ENCODE measurements around the gene SLC44A5. TPM values are rescaled to one million over a fixed set of nuclear protein-coding genes. Genes with fewer than 3 reads are reported as not detected.
A peak's percentile ranks its signal among the peaks of the same experiment; 100 is the strongest.
"Not testable (repeated sequence)": the region's sequence is repeated elsewhere in the genome, so short reads cannot be mapped to it uniquely, and the experiment has no call there.

Gene SLC44A5
- polyA plus RNA-seq, 1 donor: 0.54 TPM

GRCh38 chr1:75354267-75354666 lies 256.6 kb downstream of the SLC44A5 start:
- not testable (repeated sequence) for DNase-seq

DNA sequence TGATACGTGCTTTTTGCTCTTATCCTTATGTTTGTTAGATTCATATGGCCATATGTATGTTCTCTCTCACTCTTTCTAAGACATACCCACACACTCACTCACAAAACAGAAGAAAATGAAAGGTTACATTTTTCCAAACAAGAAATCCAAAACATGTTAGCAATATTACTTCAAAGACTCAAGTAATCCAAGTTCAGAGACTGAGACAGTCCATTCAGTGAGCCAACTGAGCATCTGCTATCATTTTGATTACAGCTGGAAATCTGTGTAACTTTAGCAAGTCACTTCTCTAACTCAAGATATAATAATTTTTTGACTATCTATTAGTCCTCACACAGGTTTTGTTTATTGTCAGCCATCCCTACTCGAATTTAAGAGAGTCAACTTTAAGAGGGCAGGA lies 257.9 kb downstream of the SLC44A5 start:
- DNase-seq: no peak

DNA sequence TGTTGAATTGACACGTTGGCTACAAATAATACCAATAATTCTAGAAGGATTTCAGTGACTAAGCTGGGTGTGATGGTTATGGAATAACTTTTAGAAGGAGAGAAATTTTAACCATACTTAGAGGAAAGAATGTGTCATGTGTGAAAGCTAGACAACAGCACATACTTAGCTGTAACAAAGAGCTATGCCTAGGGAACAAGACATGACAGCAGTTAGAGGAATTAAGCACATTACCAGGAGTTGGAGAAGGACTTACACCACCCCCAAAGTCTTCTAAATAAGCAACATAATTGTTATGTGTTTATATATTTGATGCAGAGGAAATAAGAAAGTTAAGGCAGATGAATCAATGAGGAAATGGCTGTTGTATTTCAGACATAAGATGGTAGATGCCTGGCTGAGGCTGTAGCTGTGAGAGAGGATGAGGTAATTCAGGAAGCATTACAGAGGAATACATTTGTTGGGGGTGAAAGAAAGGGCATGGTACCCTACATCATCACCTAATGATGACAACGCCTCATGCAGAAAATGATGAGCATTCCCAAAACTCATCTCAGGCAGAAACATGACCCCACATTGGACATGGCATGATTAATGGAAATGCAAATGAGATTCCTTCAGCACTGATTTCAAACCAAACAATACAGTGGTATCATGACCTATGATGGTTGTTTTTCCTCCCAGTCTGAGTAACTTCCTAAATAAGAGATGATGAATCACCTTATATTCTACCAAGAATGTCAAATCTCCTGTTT lies 265.2 kb downstream of the SLC44A5 start:
- no peak for DNase-seq

DNA sequence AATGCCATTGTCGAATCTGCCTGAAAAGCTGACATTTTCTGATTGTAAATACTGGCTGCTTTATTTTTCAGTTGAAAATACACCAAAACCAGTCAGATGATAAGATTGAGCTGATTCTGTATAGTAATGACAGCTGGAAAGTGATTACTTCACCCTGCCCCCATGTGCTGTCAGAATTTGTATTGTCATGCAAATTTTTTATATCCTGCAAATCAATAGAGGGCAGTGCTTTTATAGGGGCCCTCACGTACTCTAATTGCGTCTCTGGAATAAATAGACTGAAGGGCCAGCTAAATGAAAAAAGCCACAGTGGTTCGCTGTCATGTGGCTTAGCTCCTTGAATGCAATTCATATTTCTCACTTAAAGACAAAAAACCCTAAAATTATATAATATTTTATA lies 268.1 kb downstream of the SLC44A5 start:
- no peak for DNase-seq

GRCh38 chr1:75341537-75341936 lies 269.4 kb downstream of the SLC44A5 start:
- DNase-seq: no peak

- no peak for DNase-seq
These were observed 272.1 kb downstream of the SLC44A5 start for GRCh38 chr1:75338616-75339483.

GRCh38 chr1:75334876-75335389 lies 276.0 kb downstream of the SLC44A5 start:
- no peak for DNase-seq

GRCh38 chr1:75330624-75331023 lies 280.3 kb downstream of the SLC44A5 start:
- DNase-seq: no peak

- no peak for DNase-seq
These were observed 282.2 kb downstream of the SLC44A5 start for GRCh38 chr1:75328691-75329090.

- DNase-seq: no peak
These were observed 283.5 kb downstream of the SLC44A5 start for GRCh38 chr1:75327395-75327794.

DNA sequence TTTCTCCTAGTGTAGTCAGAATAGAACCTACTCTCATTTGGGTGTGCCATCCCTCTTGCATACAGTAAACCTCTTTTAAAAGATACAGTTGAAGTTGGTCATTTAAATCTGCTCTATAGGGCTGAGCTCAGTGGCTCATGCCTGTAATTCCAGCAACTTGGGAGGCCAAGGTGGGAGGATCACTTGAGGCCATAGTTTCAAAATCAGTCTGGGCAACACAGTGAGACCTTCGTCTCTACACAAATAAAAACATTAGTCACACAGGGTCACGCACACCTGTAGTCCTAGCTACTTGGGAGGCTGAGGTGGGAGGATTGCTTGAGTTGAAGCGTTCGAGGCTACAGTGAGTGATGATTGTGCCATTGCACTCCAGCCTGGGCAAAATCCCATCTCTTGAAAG lies 292.9 kb downstream of the SLC44A5 start:
- DNase-seq: no peak

GRCh38 chr1:75316230-75316629 lies 294.7 kb downstream of the SLC44A5 start:
- no peak for DNase-seq

DNA sequence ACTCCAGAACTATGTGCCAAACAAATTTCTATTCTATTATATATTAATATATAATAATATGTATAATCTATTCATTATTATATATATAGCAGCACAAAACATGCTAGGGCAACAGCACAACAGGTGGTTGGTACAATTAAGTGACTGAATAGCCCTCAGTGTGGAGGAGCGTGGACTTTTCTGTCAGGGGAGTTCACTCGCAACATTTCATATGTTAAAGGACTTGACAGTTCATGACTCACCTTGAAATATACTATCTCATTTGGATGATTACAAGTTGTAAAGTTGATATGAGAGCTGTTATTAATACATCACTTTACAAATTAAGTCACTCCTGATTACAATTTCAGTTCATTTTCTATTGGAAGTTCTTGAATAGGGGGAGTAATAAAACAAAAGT lies 298.3 kb downstream of the SLC44A5 start:
- DNase-seq: no peak

DNA sequence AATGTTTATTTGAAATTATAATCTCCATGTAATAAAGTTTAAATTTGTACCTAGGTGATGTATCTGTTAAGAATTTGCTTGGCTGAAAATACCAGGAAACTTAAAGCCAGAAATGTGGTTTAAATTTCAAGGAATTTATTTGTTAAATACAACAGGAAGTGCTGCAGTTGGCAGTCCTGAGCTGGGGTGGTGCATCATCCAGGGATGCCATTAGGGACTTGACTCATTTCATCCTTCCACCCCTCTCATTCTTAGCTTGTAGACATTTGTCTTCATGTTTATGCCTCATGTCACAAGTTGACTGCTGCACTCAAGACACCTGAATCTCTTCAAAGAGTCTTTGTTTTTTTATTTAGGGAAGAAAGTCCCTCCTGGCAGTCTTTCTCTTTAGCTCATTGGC lies 300.8 kb downstream of the SLC44A5 start:
- DNase-seq: no peak

DNA sequence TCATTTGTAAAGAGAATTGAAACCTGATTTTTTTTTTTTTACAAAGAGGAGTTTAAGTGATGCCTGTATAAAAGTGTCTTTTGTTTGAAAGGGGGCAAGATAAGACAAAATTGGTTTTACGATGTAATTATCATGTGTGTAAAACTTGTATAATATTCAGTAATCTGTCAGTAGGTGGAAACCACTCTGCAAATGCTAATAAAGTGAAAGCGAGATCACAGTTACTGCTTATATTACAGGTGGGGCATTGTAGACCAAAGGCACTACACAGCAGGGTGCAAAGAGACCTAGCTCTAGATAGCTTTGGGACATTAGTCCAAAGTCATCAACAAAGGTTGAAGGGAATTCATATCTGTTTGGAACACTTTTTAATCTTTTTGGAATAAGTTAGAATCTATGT lies 302.5 kb downstream of the SLC44A5 start:
- DNase-seq: no peak

DNA sequence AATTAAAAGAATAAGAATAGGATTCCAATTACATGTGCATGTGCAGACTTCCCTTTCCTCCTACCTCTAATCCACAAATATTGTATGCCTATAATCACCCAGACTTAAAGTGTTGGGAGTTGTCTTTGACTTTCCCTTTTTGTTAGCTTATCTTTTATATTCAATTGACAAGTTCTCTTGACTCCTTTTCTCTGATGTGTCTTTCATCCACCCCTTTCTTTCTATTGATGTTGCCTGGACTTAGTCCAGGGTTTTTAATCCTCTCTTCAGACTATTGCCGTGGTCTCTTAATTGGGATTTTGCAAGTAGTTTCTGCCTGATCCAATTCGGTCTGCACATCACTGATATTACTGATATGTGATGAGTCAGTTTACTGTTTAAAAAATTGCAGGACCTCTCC lies 305.9 kb downstream of the SLC44A5 start:
- no peak for DNase-seq

GRCh38 chr1:75293270-75293669 lies 317.6 kb downstream of the SLC44A5 start:
- no peak for DNase-seq

DNA sequence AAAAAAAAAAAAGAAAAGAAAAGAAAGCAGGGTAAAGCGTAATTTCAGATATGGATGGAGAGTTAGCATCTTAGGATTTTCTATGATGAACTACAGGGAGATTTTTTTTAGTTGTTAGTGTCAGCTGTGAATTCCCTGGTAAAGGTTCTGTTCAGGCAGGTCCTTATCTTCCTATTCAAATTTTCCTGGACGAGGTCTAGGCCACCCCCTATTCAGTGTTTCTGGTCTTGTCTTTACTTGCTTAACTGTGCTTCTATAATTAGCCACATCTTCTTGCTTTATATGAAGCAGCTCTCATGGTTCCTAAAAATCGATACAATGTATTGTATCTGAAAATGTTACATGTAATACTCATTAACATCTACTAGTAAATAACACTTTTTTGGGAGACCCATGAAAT lies 318.9 kb downstream of the SLC44A5 start:
- DNase-seq: no peak

DNA sequence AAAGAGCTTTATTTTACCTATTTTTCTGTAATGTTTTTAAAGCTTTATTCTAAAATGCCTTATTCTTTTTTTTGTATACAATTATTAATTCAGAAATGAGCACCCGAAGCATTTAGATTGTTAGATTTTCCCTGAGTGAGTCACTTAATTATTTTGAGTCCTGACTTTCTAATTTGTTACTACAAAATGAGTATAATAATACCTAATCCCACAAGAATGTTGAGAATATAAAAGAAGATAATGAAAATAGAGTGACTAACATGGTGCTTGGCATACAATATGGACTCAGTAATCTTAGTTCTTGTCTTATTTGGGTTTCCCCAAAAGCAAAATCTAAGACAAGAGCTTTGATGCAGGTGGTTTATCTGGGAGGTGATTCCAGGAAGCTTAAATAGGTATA lies 334.5 kb downstream of the SLC44A5 start:
- no peak for DNase-seq

DNA sequence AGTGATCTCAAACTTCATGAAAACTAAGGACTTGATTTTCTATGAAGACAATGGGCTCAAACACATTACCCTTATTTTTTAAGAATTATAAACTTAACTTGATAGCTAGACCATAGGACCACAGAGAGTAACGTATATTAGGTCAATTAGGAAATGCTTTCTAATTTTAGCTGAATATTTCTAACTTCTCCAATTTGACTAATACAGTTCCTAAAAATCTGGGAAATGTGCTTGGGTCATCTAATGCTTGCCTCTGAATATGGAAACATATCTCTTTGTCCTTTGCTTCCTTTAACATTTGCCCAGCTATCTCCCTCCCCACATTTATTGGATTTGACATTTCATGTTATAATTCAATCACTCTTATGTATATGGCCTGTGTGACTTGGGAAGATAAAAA lies 335.3 kb downstream of the SLC44A5 start:
- no peak for DNase-seq

DNA sequence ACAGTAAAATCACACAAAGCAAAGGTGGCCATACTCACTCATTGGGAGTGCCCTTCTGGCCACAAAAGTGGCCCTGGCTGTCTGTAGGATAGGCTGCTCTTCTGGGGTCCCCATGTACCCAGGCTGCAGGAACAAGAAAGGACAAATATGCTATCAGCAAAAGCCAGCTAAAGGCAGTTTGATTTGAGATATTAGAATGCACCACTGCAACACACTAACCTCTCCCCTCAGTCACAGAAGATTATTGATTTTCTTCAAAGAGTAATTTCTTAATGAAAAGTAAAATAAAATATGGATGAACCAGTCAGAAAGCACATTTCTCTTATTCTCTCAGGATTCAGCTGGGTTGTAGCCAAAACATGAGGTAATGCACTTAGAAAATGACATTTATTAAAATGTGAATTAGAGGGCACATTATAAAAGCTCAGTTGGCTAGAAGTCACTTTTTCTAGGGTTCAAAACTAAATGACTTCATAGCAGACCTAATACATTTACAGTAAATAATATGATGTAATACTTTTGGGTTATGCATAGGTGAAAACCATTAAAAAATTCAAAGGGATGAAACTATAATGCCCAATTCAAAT lies 335.9 kb downstream of the SLC44A5 start:
- DNase-seq: no peak

GRCh38 chr1:75273110-75273509 lies 337.8 kb downstream of the SLC44A5 start:
- no peak for DNase-seq

DNA sequence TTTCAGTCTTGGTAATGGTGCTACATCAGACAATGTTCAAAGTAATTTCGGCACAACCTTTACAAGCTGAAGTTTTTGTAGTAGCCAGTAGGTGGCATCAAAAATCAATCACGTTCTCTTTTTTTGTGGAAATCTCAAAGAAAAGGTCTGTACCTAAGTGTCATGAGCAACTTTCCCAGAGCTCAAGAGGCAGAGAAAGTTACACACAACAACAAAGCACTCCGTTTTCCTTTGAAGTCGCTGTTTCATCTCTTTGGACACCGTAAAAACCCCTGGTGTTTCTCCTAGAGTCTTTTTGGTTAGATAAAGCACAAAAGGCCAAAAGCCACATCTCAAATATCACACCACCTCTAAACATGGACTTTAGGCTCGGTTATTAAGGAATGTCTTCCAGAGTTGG lies 345.1 kb downstream of the SLC44A5 start:
- DNase-seq: peak; percentile 6
